HCT116 (cell line): ENCODE measurements around the gene LSAMP.

Experiments
- CTCF ChIP-seq, 3 experiments: fragments of 200-600 bp in 1 of 3; sonication (generic) in 1 of 3; IDR thresholded peaks in 2 of 3; conservative IDR thresholded peaks in 1 of 3; 2 replicates each; pipeline ENCODE4 v1.5.1; 2012 to 2017; ENCODE audit warnings: low read depth in 2 of 3, low read length in 2 of 3, antibody characterized with exemption in 1 of 3, borderline replicate concordance in 1 of 3, control low read depth in 1 of 3, mild to moderate bottlenecking in 1 of 3, mixed read lengths in 1 of 3, mixed run types in 1 of 3, moderate library complexity in 1 of 3; ENCODE audit not compliant: insufficient read depth in 1 of 3
- EZH2 ChIP-seq: fragments of 200-600 bp; sonication (generic); IDR thresholded peaks from 2 replicates; pipeline ENCODE4 v1.6.1; 2017; ENCODE audit warnings: antibody characterized with exemption, mixed run types
- EZH2phosphoT487 ChIP-seq: fragments of 200-600 bp; IDR thresholded peaks from 2 replicates; pipeline ENCODE4 v1.6.1; 2018; ENCODE audit warnings: antibody characterized with exemption, borderline replicate concordance
- POLR2A ChIP-seq: IDR thresholded peaks from 2 replicates; pipeline ENCODE4 v1.7.0; 2011; ENCODE audit warnings: borderline replicate concordance; ENCODE audit not compliant: insufficient read depth, insufficient read length; ENCODE audit errors: extremely low read depth
- POLR2AphosphoS5 ChIP-seq: IDR thresholded peaks from 2 replicates; pipeline ENCODE4 v1.6.1; 2011; ENCODE audit warnings: mild to moderate bottlenecking, low read depth, low read length, moderate library complexity
- RAD21 ChIP-seq: IDR thresholded peaks from 2 replicates; pipeline ENCODE4 v1.6.1; 2012; ENCODE audit warnings: low read depth, mild to moderate bottlenecking
- SIN3A ChIP-seq: IDR thresholded peaks from 2 replicates; pipeline ENCODE4 v1.6.1; 2012; ENCODE audit warnings: low read depth
- SP1 ChIP-seq: IDR thresholded peaks from 2 replicates; pipeline ENCODE4 v1.6.1; 2012; ENCODE audit warnings: low read depth
- YY1 ChIP-seq: IDR thresholded peaks from 2 replicates; pipeline ENCODE4 v1.6.1; 2011; ENCODE audit warnings: low read length, low read depth, moderate library complexity, mild to moderate bottlenecking; ENCODE audit not compliant: insufficient replicate concordance; ENCODE audit errors: extremely low read depth
- ZNF274 ChIP-seq: fragments of 200-500 bp; sonication (Bioruptor generic); IDR thresholded peaks from 2 replicates; pipeline ENCODE4 v1.6.1; 2014; ENCODE audit warnings: mild to moderate bottlenecking, low read depth, low read length, inconsistent platforms
- TF ChIP-seq, protein P1 (sequence below): IDR thresholded peaks from 2 replicates; pipeline ENCODE4 v1.6.1; 2011; ENCODE audit warnings: mild to moderate bottlenecking, low read length, moderate library complexity; ENCODE audit not compliant: insufficient replicate concordance; ENCODE audit errors: extremely low read depth
- TF ChIP-seq, protein P2 (sequence below): IDR thresholded peaks from 2 replicates; pipeline ENCODE4 v1.6.1; 2012

- TF ChIP-seq CTCF (IDR thresholded peaks at IDR 0.05 in 2 of 3, conservative IDR thresholded peaks at IDR 0.05 in 1 of 3; ENCODE audit: borderline replicate concordance in 1 of 3, insufficient read depth in 1 of 3, low read depth in 2 of 3, low read length in 2 of 3) (no peak), YY1 (no peak), POLR2AphosphoS5 (no peak), POLR2A (no peak), ZNF274 (no peak), SIN3A (no peak), EZH2 (no peak), EZH2phosphoT487 (no peak), SP1 (no peak), RAD21 (no peak)
- TF ChIP-seq, protein P1, sequence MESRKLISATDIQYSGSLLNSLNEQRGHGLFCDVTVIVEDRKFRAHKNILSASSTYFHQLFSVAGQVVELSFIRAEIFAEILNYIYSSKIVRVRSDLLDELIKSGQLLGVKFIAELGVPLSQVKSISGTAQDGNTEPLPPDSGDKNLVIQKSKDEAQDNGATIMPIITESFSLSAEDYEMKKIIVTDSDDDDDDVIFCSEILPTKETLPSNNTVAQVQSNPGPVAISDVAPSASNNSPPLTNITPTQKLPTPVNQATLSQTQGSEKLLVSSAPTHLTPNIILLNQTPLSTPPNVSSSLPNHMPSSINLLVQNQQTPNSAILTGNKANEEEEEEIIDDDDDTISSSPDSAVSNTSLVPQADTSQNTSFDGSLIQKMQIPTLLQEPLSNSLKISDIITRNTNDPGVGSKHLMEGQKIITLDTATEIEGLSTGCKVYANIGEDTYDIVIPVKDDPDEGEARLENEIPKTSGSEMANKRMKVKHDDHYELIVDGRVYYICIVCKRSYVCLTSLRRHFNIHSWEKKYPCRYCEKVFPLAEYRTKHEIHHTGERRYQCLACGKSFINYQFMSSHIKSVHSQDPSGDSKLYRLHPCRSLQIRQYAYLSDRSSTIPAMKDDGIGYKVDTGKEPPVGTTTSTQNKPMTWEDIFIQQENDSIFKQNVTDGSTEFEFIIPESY, result no peak
- TF ChIP-seq, protein P2, sequence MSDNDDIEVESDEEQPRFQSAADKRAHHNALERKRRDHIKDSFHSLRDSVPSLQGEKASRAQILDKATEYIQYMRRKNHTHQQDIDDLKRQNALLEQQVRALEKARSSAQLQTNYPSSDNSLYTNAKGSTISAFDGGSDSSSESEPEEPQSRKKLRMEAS, result no peak
These were observed 31.4 kb upstream of the LSAMP start for GRCh38 chr3:116476691-116477090.
